HG03060 (cell line): Measurements from ENCODE around the gene MAPRE2.
A peak's percentile ranks its signal among the peaks of the same experiment; 100 is the strongest.

ENCODE experiments used
- ATAC-seq: cut with Tn5 transposase; IDR thresholded peaks from one replicate; pipeline ENCODE4 v1.9.1; 2021; ENCODE audit warnings: low read depth, moderate number of reproducible peaks; ENCODE audit not compliant: unreplicated experiment

MAPRE2 gene

GRCh38 chr18:35040988-35041814, at the start of gene MAPRE2:
Gene MAPRE2, plus strand, starts transcription at chr18:35041413. Its CDS starts 127 bp downstream, at chr18:35041540.
- peak; percentile 56 for ATAC-seq

GRCh38 chr18:34991561-34991960, 49.7 kb upstream of the MAPRE2 start:
- ATAC-seq: no peak

- no peak for ATAC-seq
Observed at GRCh38 chr18:34993289-34993688, 47.9 kb upstream of the MAPRE2 start.

- ATAC-seq: no peak
Observed at GRCh38 chr18:34995746-34996145, 45.5 kb upstream of the MAPRE2 start.

GRCh38 chr18:34998661-34999060, 42.6 kb upstream of the MAPRE2 start:
- ATAC-seq: no peak

GRCh38 chr18:34999756-35000289, 41.4 kb upstream of the MAPRE2 start:
- ATAC-seq: no peak

- ATAC-seq: no peak
Observed at GRCh38 chr18:35000457-35000856, 40.8 kb upstream of the MAPRE2 start.

- ATAC-seq: no peak
Observed at GRCh38 chr18:35002120-35002519, 39.1 kb upstream of the MAPRE2 start.

GRCh38 chr18:35005963-35006577, 35.1 kb upstream of the MAPRE2 start:
- ATAC-seq: no peak

- no peak for ATAC-seq
Observed at GRCh38 chr18:35010156-35010555, 31.1 kb upstream of the MAPRE2 start.

GRCh38 chr18:35010993-35011392, 30.2 kb upstream of the MAPRE2 start:
- no peak for ATAC-seq

- no peak for ATAC-seq
Observed at GRCh38 chr18:35019933-35020332, 21.3 kb upstream of the MAPRE2 start.

GRCh38 chr18:35022426-35023001, 18.7 kb upstream of the MAPRE2 start:
- no peak for ATAC-seq

GRCh38 chr18:35024196-35024595, 17.0 kb upstream of the MAPRE2 start:
- ATAC-seq: no peak

- ATAC-seq: no peak
Observed at GRCh38 chr18:35024965-35025364, 16.2 kb upstream of the MAPRE2 start.

- ATAC-seq: no peak
Observed at GRCh38 chr18:35026407-35027061, 14.7 kb upstream of the MAPRE2 start.

GRCh38 chr18:35027206-35027605, 14.0 kb upstream of the MAPRE2 start:
- no peak for ATAC-seq

- no peak for ATAC-seq
Observed at GRCh38 chr18:35028536-35028935, 12.7 kb upstream of the MAPRE2 start.

- ATAC-seq: no peak
Observed at GRCh38 chr18:35029103-35029502, 12.1 kb upstream of the MAPRE2 start.

GRCh38 chr18:35029770-35030169, 11.4 kb upstream of the MAPRE2 start:
- ATAC-seq: no peak
